ENCODE data around the gene PPP1R13B.

GRCh38 chr14:103818422-103818821, 29.0 kb downstream of the PPP1R13B start:
- TF ChIP-seq, protein P1, sequence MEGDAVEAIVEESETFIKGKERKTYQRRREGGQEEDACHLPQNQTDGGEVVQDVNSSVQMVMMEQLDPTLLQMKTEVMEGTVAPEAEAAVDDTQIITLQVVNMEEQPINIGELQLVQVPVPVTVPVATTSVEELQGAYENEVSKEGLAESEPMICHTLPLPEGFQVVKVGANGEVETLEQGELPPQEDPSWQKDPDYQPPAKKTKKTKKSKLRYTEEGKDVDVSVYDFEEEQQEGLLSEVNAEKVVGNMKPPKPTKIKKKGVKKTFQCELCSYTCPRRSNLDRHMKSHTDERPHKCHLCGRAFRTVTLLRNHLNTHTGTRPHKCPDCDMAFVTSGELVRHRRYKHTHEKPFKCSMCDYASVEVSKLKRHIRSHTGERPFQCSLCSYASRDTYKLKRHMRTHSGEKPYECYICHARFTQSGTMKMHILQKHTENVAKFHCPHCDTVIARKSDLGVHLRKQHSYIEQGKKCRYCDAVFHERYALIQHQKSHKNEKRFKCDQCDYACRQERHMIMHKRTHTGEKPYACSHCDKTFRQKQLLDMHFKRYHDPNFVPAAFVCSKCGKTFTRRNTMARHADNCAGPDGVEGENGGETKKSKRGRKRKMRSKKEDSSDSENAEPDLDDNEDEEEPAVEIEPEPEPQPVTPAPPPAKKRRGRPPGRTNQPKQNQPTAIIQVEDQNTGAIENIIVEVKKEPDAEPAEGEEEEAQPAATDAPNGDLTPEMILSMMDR (IDR thresholded peaks at IDR 0.05; ENCODE audit: low read depth, low read length) = no peak
- TF ChIP-seq EZH2phosphoT487 (IDR thresholded peaks at IDR 0.05; ENCODE audit: low read depth) = no peak

Measured in OCI-LY3 (cell line).